Prostate gland (tissue), 2 donors: ENCODE measurements around the gene OR5T3.

Experiments
- CTCF ChIP-seq, 4 experiments: fragments of 200-600 bp in 2 of 4; fragments of 450-650 bp in 2 of 4; sonication (generic) in 2 of 4; IDR thresholded peaks; 1 replicate in 3 of 4; 2 replicates in 1 of 4; pipeline ENCODE4 v1.5.1; 2016 to 2019; ENCODE audit warnings: antibody characterized with exemption in 4 of 4, mild to moderate bottlenecking in 2 of 4, moderate library complexity in 2 of 4
- POLR2AphosphoS5 ChIP-seq: sonication (generic); formaldehyde crosslinking; IDR thresholded peaks from one replicate; pipeline ENCODE4 v1.6.1; 2017; ENCODE audit warnings: antibody characterized with exemption

GRCh38 chr11:56296898-56297297, 44.8 kb downstream of the OR5T3 start:
- TF ChIP-seq CTCF (IDR thresholded peaks at IDR 0.05) (no peak), POLR2AphosphoS5 (no peak)
